SK-N-SH treated with all-trans-retinoic acid at 6 μM for 48 hours (cell line): ENCODE results near the gene DCDC1.

ENCODE experiments used
- ATAC-seq: fragments of 200-7000 bp; cut with Tn5 transposase; 3 replicates; pipeline ENCODE4 v1.9.1; 2020; ENCODE audit warnings: mild to moderate bottlenecking, moderate library complexity
- ARNTL ChIP-seq: fragments of 450-650 bp; formaldehyde crosslinking; IDR thresholded peaks from 2 replicates; pipeline ENCODE4 v1.5.0; 2020; ENCODE audit warnings: low read depth, mild to moderate bottlenecking, moderate library complexity, borderline replicate concordance
- BACH2 ChIP-seq: fragments of 250-450 bp; sonication (Bioruptor Pico); IDR thresholded peaks from 2 replicates; pipeline ENCODE4 v1.9.0; 2021; ENCODE audit warnings: mild to moderate bottlenecking, borderline replicate concordance
- CREB5 ChIP-seq: fragments of 250-450 bp; sonication (Bioruptor Pico); IDR thresholded peaks from 2 replicates; pipeline ENCODE4 v1.5.1; 2020; ENCODE audit warnings: low read depth, mild to moderate bottlenecking, moderate library complexity
- CSDC2 ChIP-seq: fragments of 250-450 bp; sonication (Bioruptor Pico); IDR thresholded peaks from 2 replicates; pipeline ENCODE4 v1.5.0; 2020; ENCODE audit warnings: mild to moderate bottlenecking, moderate library complexity
- CSRNP3 ChIP-seq: fragments of 250-450 bp; sonication (Bioruptor Pico); IDR thresholded peaks from 2 replicates; pipeline ENCODE4 v1.5.1; 2021; ENCODE audit warnings: mild to moderate bottlenecking, moderate library complexity
- ESRRG ChIP-seq: fragments of 250-450 bp; sonication (Bioruptor Pico); IDR thresholded peaks from 2 replicates; pipeline ENCODE4 v1.6.1; 2021; ENCODE audit warnings: mild to moderate bottlenecking
- GLIS3 ChIP-seq: fragments of 250-450 bp; sonication (Bioruptor Pico); IDR thresholded peaks from 2 replicates; pipeline ENCODE4 v1.5.0; 2020; ENCODE audit warnings: mild to moderate bottlenecking, moderate library complexity
- ISL1 ChIP-seq: fragments of 250-450 bp; sonication (Bioruptor Pico); IDR thresholded peaks from 2 replicates; pipeline ENCODE4 v2.1.2; 2022; ENCODE audit warnings: mild to moderate bottlenecking, moderate library complexity
- OSR1 ChIP-seq: fragments of 250-450 bp; sonication (Bioruptor Pico); IDR thresholded peaks from 2 replicates; pipeline ENCODE4 v1.8.0; 2022; ENCODE audit warnings: moderate library complexity, mild to moderate bottlenecking, inconsistent platforms
- PATZ1 ChIP-seq: fragments of 250-450 bp; sonication (Bioruptor Pico); IDR thresholded peaks from 2 replicates; pipeline ENCODE4 v1.8.0; 2020; ENCODE audit warnings: mild to moderate bottlenecking, moderate library complexity, borderline replicate concordance
- POU6F1 ChIP-seq: fragments of 250-450 bp; sonication (Bioruptor Pico); IDR thresholded peaks from 2 replicates; pipeline ENCODE4 v1.8.0; 2021; ENCODE audit warnings: low read depth, mild to moderate bottlenecking, moderate library complexity, borderline replicate concordance
- PPARA ChIP-seq: fragments of 250-450 bp; sonication (Bioruptor Pico); IDR thresholded peaks from 2 replicates; pipeline ENCODE4 v1.5.0; 2020; ENCODE audit warnings: mild to moderate bottlenecking, borderline replicate concordance
- RARB ChIP-seq: fragments of 250-450 bp; sonication (Bioruptor Pico); IDR thresholded peaks from 2 replicates; pipeline ENCODE4 v1.8.0; 2021; ENCODE audit warnings: mild to moderate bottlenecking, moderate library complexity
- SNAI2 ChIP-seq: fragments of 250-450 bp; sonication (Bioruptor Pico); IDR thresholded peaks from 2 replicates; pipeline ENCODE4 v1.5.0; 2020; ENCODE audit warnings: mild to moderate bottlenecking, moderate library complexity
- TCF4 ChIP-seq: fragments of 250-450 bp; sonication (Bioruptor Pico); IDR thresholded peaks from 2 replicates; pipeline ENCODE4 v1.8.0; 2021; ENCODE audit warnings: mild to moderate bottlenecking, moderate library complexity, borderline replicate concordance
- TOX ChIP-seq: fragments of 250-450 bp; sonication (Bioruptor Pico); IDR thresholded peaks from 2 replicates; pipeline ENCODE4 v1.8.0; 2021; ENCODE audit warnings: mild to moderate bottlenecking, moderate library complexity, borderline replicate concordance
- TSHZ2 ChIP-seq: fragments of 250-450 bp; sonication (Bioruptor Pico); IDR thresholded peaks from 2 replicates; pipeline ENCODE4 v1.5.0; 2020; ENCODE audit warnings: mild to moderate bottlenecking, moderate library complexity
- ZC3H10 ChIP-seq: fragments of 250-450 bp; sonication (Bioruptor Pico); IDR thresholded peaks from 2 replicates; pipeline ENCODE4 v1.5.1; 2021; ENCODE audit warnings: mild to moderate bottlenecking, moderate library complexity
- ZFP3 ChIP-seq: fragments of 250-450 bp; sonication (Bioruptor Pico); IDR thresholded peaks from 2 replicates; pipeline ENCODE4 v1.5.0; 2020; ENCODE audit warnings: mild to moderate bottlenecking, moderate library complexity
- ZFP30 ChIP-seq: fragments of 450-650 bp; formaldehyde crosslinking; IDR thresholded peaks from 2 replicates; pipeline ENCODE4 v1.5.0; 2022; ENCODE audit warnings: mild to moderate bottlenecking, moderate library complexity
- ZNF565 ChIP-seq: fragments of 450-650 bp; formaldehyde crosslinking; conservative IDR thresholded peaks from 2 replicates; pipeline ENCODE4 v1.5.0; 2020; ENCODE audit warnings: low read depth, mild to moderate bottlenecking, moderate library complexity
- ZNF70 ChIP-seq: fragments of 450-650 bp; formaldehyde crosslinking; IDR thresholded peaks from 2 replicates; pipeline ENCODE4 v1.5.0; 2020; ENCODE audit warnings: mild to moderate bottlenecking, moderate library complexity
- ZNF8 ChIP-seq: fragments of 450-650 bp; formaldehyde crosslinking; IDR thresholded peaks from 2 replicates; pipeline ENCODE4 v1.5.0; 2020; ENCODE audit warnings: mild to moderate bottlenecking, moderate library complexity

DCDC1 gene

GRCh38 chr11:31366795-31367194 is 2.7 kb downstream of the DCDC1 start:
- TF ChIP-seq ZFP3 (CRISPR knock-in tag) (no peak), RARB (CRISPR knock-in tag) (no peak), TOX (CRISPR knock-in tag) (no peak), ZNF70 (CRISPR knock-in tag) (no peak), CREB5 (CRISPR knock-in tag) (no peak), CSRNP3 (CRISPR knock-in tag) (no peak), ARNTL (CRISPR knock-in tag) (no peak), ZNF565 (CRISPR knock-in tag) (no peak), TCF4 (CRISPR knock-in tag) (no peak), GLIS3 (no peak)
- no peak for ATAC-seq

GRCh38 chr11:31361743-31362142 is 7.8 kb downstream of the DCDC1 start:
- TF ChIP-seq OSR1 (CRISPR knock-in tag) (no peak), ZFP30 (CRISPR knock-in tag) (no peak), CSRNP3 (CRISPR knock-in tag) (no peak), CREB5 (CRISPR knock-in tag) (no peak), POU6F1 (CRISPR knock-in tag) (no peak), CSDC2 (CRISPR knock-in tag) (no peak), PPARA (no peak), ARNTL (CRISPR knock-in tag) (no peak), SNAI2 (CRISPR knock-in tag) (no peak), TSHZ2 (no peak), TCF4 (CRISPR knock-in tag) (no peak), ZNF565 (CRISPR knock-in tag) (no peak), ZNF8 (CRISPR knock-in tag) (no peak), TOX (CRISPR knock-in tag) (no peak), ZC3H10 (no peak), BACH2 (CRISPR knock-in tag) (no peak), ISL1 (CRISPR knock-in tag) (no peak)
- ATAC-seq, result no peak

- no peak for ATAC-seq
- no peak for TF ChIP-seq ZFP3 (CRISPR knock-in tag)
- no peak for TF ChIP-seq RARB (CRISPR knock-in tag)
- TF ChIP-seq ESRRG (CRISPR knock-in tag), result no peak
- no peak for TF ChIP-seq TSHZ2
- TF ChIP-seq PATZ1 (CRISPR knock-in tag), result no peak
Observed at GRCh38 chr11:31355817-31356216, 13.7 kb downstream of the DCDC1 start.
